ENCODE results near the gene DZIP1L.

- TF ChIP-seq GATA2 (IDR thresholded peaks at IDR 0.05; ENCODE audit: low read depth, low read length) (no peak), GATA3 (IDR thresholded peaks at IDR 0.05; ENCODE audit: low read depth, low read length) (no peak)
These were observed 83.9 kb downstream of the DZIP1L start for GRCh38 chr3:138031536-138031935.
